Neuronal stem cell (in vitro differentiated cells): Measurements from ENCODE around the gene ATF5.

ENCODE experiments used
- DNase-seq: peaks from one replicate; pipeline ENCODE4 v3.0.0-alpha.2; 2013; ENCODE audit warnings: low spot score
- H2AFZ ChIP-seq: one replicate; pipeline ENCODE4 v1.6.1; 2013; ENCODE audit warnings: mild to moderate bottlenecking, low read length, inconsistent platforms
- H2AK5ac ChIP-seq: 2 replicates; pipeline ENCODE4 v1.6.1; 2013; ENCODE audit warnings: low read depth, mild to moderate bottlenecking, inconsistent platforms, low read length, moderate library complexity, mixed read lengths
- H2BK120ac ChIP-seq: 2 replicates; pipeline ENCODE4 v1.6.1; 2013; ENCODE audit warnings: low read depth, mild to moderate bottlenecking, inconsistent platforms, low read length, moderate library complexity, mixed read lengths
- H2BK12ac ChIP-seq: one replicate; pipeline ENCODE4 v1.6.1; 2013; ENCODE audit warnings: low read length, inconsistent platforms
- H2BK15ac ChIP-seq: 2 replicates; pipeline ENCODE4 v1.6.1; 2013; ENCODE audit warnings: mild to moderate bottlenecking, low read length, inconsistent platforms, mixed read lengths
- H2BK5ac ChIP-seq: one replicate; pipeline ENCODE4 v1.6.1; 2013; ENCODE audit warnings: inconsistent platforms, mild to moderate bottlenecking, low read length, moderate library complexity
- H3K14ac ChIP-seq: one replicate; pipeline ENCODE4 v1.6.1; 2013; ENCODE audit warnings: low read length, inconsistent platforms
- H3K18ac ChIP-seq: 2 replicates; pipeline ENCODE4 v1.6.1; 2013; ENCODE audit warnings: low read length, inconsistent platforms
- H3K23ac ChIP-seq: 2 replicates; pipeline ENCODE4 v1.6.1; 2013; ENCODE audit warnings: low read depth, mild to moderate bottlenecking, mixed read lengths, low read length, inconsistent platforms; ENCODE audit not compliant: poor library complexity
- H3K27ac ChIP-seq: replicated peaks from 3 replicates; pipeline ENCODE4 v1.5.1; 2013; ENCODE audit warnings: low read length, inconsistent platforms
- H3K27me3 ChIP-seq, 3 experiments: 2 replicates each; pipeline ENCODE4 v1.6.1; 2013; ENCODE audit warnings: low read length in 3 of 3, mild to moderate bottlenecking in 2 of 3, inconsistent platforms in 1 of 3, low read depth in 1 of 3, mixed read lengths in 1 of 3, moderate library complexity in 1 of 3; ENCODE audit not compliant: control insufficient read depth in 3 of 3, insufficient read depth in 3 of 3
- H3K36me3 ChIP-seq, 2 donors: replicated peaks in 1 of 2; 2 replicates each; pipeline ENCODE4 v1.6.1; 2013; ENCODE audit warnings: low read length in 2 of 2; ENCODE audit not compliant: control insufficient read depth in 2 of 2, insufficient read depth in 2 of 2
- H3K4ac ChIP-seq: 2 replicates; pipeline ENCODE4 v1.6.1; 2013; ENCODE audit warnings: inconsistent platforms, mild to moderate bottlenecking, low read length, moderate library complexity
- H3K4me1 ChIP-seq, 2 donors: 1 replicate in 1 of 2; 2 replicates in 1 of 2; pipeline ENCODE4 v1.6.1; 2013; ENCODE audit warnings: low read length in 2 of 2, low read depth in 1 of 2; ENCODE audit not compliant: control insufficient read depth in 2 of 2, insufficient read depth in 1 of 2
- H3K4me2 ChIP-seq: one replicate; pipeline ENCODE4 v1.6.1; 2013; ENCODE audit warnings: mild to moderate bottlenecking, low read length, inconsistent platforms; ENCODE audit not compliant: insufficient read depth, poor library complexity, severe bottlenecking
- H3K4me3 ChIP-seq, 2 donors: 2 replicates each; pipeline ENCODE4 v1.5.1; 2013; ENCODE audit warnings: low read length in 2 of 2, mild to moderate bottlenecking in 2 of 2, inconsistent platforms in 1 of 2, moderate library complexity in 1 of 2
- H3K79me1 ChIP-seq: one replicate; pipeline ENCODE4 v1.6.1; 2013; ENCODE audit warnings: low read depth, mild to moderate bottlenecking, inconsistent platforms, low read length, moderate library complexity
- H3K9ac ChIP-seq: one replicate; pipeline ENCODE4 v1.6.1; 2013; ENCODE audit warnings: mild to moderate bottlenecking, low read depth, low read length, inconsistent platforms; ENCODE audit not compliant: poor library complexity
- H3K9me3 ChIP-seq, 2 donors: replicated peaks in 1 of 2; 2 replicates each; pipeline versions ENCODE3 to v1.6.1; 2013; ENCODE audit warnings: low read length in 2 of 2, mild to moderate bottlenecking in 2 of 2, inconsistent platforms in 1 of 2, low read depth in 1 of 2, mixed read lengths in 1 of 2, moderate library complexity in 1 of 2; ENCODE audit not compliant: control insufficient read depth in 2 of 2, insufficient read depth in 1 of 2
- H4K8ac ChIP-seq: one replicate; pipeline ENCODE4 v1.6.1; 2013; ENCODE audit warnings: low read depth, mild to moderate bottlenecking, inconsistent platforms, low read length, moderate library complexity
- H4K91ac ChIP-seq: one replicate; pipeline ENCODE4 v1.6.1; 2013; ENCODE audit warnings: low read length, low read depth, mild to moderate bottlenecking, inconsistent platforms; ENCODE audit not compliant: poor library complexity
- WGBS, 2 donors: extraction: QIAGEN DNeasy Blood & Tissue Kit; methylation state at CpG; one replicate each; pipeline ENCODE4 v1.1.7; 2013; ENCODE audit warnings: missing lambda C conversion rate in 2 of 2, mixed read lengths in 1 of 2; ENCODE audit not compliant: insufficient read length in 2 of 2, insufficient replicate concordance in 1 of 2; ENCODE audit errors: extremely low coverage in 2 of 2; 5-methylcytosine and 5-hydroxymethylcytosine counted together

Gene ATF5

GRCh38 chr19:49881672-49882394 lies 47.2 kb upstream of the ATF5 start:
- Histone ChIP-seq H3K23ac (peak overlapping the region; percentile 14), H2BK120ac (no peak overlapping the region), H3K9me3 (peaks cover 7 to 14% of the 10 kb centered on the region in 2 donors), H3K4ac (no peak overlapping the region), H2AFZ (no peak overlapping the region), H3K18ac (no peak overlapping the region), H3K14ac (no peak overlapping the region), H3K4me3 (no peak overlapping the region), H4K91ac (no peak overlapping the region), H3K9ac (no peak overlapping the region), H3K4me1 (peaks cover 5 to 7% of the 10 kb centered on the region in 2 donors), H2BK5ac (no peak overlapping the region), H3K27ac (no peak overlapping the region), H3K4me2 (no peak overlapping the region), H2BK15ac (no peak overlapping the region), H2AK5ac (no peak overlapping the region), H3K27me3 (no peaks in the 10 kb centered on the region), H3K36me3 (peaks cover 62 to 69% of the 10 kb centered on the region in 2 donors), H4K8ac (no peak overlapping the region), H2BK12ac (no peak overlapping the region), H3K79me1 (peaks cover 13% of the 10 kb centered on the region)
- WGBS, 2 donors = no CpG with 5 or more reads among the region's 31 CpGs
- DNase-seq = no peak

DNA sequence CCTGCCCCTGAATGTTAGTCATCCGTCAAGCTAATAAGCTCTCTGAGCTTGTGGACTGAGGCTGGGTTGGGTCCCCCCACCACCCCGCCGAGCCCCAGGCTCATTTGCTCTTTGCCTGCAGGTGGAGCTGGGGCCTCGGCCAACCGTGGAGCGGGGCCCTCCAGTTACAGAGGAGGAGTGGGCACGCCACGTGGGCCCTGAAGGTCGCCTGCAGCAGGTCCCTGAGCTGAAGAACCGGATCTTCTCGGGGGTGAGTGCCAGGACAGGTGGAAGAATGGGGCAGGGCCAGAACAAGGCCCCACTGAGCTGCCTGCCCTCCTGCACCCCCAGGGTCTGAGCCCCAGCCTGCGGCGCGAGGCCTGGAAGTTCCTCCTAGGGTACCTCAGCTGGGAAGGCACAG lies 46.4 kb upstream of the ATF5 start:
- peaks cover 13% of the 10 kb centered on the region for H3K79me1 ChIP-seq
- H3K27me3 ChIP-seq = no peaks in the 10 kb centered on the region
- no peak overlapping the region for H3K4me2 ChIP-seq
- H2AFZ ChIP-seq = no peak overlapping the region
- H4K91ac ChIP-seq = no peak overlapping the region
- H2BK5ac ChIP-seq = no peak overlapping the region
- H3K36me3 ChIP-seq = peaks cover 65 to 69% of the 10 kb centered on the region in 2 donors
- H2BK12ac ChIP-seq = no peak overlapping the region
- H2BK120ac ChIP-seq = no peak overlapping the region
- H3K27ac ChIP-seq = no peak overlapping the region
- no peak overlapping the region for H3K4me3 ChIP-seq
- no peak overlapping the region for H3K9ac ChIP-seq
- no CpG with 5 or more reads among the region's 14 CpGs for WGBS, 2 donors
- DNase-seq = no peak
- H3K4me1 ChIP-seq = peaks cover 5 to 7% of the 10 kb centered on the region in 2 donors
- H4K8ac ChIP-seq = peak overlapping the region; percentile 23
- peaks cover 7 to 14% of the 10 kb centered on the region in 2 donors for H3K9me3 ChIP-seq
- H3K23ac ChIP-seq = no peak overlapping the region
- H3K18ac ChIP-seq = no peak overlapping the region
- H2AK5ac ChIP-seq = peak overlapping the region; percentile 36
- H3K14ac ChIP-seq = no peak overlapping the region
- H2BK15ac ChIP-seq = no peak overlapping the region
- no peak overlapping the region for H3K4ac ChIP-seq

GRCh38 chr19:49883094-49883493 lies 45.9 kb upstream of the ATF5 start:
- H3K27ac ChIP-seq = no peak overlapping the region
- H2BK12ac ChIP-seq = no peak overlapping the region
- no peak overlapping the region for H2BK15ac ChIP-seq
- H3K4me2 ChIP-seq = no peak overlapping the region
- H4K8ac ChIP-seq = peak overlapping the region; percentile 23
- no CpG with 5 or more reads among the region's 5 CpGs for WGBS, 2 donors
- peaks cover 4 to 7% of the 10 kb centered on the region in 2 donors for H3K4me1 ChIP-seq
- peaks cover 13% of the 10 kb centered on the region for H3K79me1 ChIP-seq
- no peak overlapping the region for H3K14ac ChIP-seq
- H3K36me3 ChIP-seq = peaks cover 65 to 69% of the 10 kb centered on the region in 2 donors
- H3K23ac ChIP-seq = no peak overlapping the region
- no peak overlapping the region for H2BK5ac ChIP-seq
- H3K9ac ChIP-seq = no peak overlapping the region
- H2AFZ ChIP-seq = no peak overlapping the region
- H3K18ac ChIP-seq = no peak overlapping the region
- no peak overlapping the region for H3K4ac ChIP-seq
- peaks cover 7 to 14% of the 10 kb centered on the region in 2 donors for H3K9me3 ChIP-seq
- no peak overlapping the region for H3K4me3 ChIP-seq
- H3K27me3 ChIP-seq = no peaks in the 10 kb centered on the region
- peak overlapping the region; percentile 36 for H2AK5ac ChIP-seq
- no peak overlapping the region for H2BK120ac ChIP-seq
- H4K91ac ChIP-seq = no peak overlapping the region
- DNase-seq = no peak

- Histone ChIP-seq H3K4me3 (no peak overlapping the region), H2AFZ (no peak overlapping the region), H4K8ac (no peak overlapping the region), H3K27me3 (peaks cover 0 to under 1% (median 0%) of the 10 kb centered on the region in 3 experiments), H3K4ac (no peak overlapping the region), H2BK120ac (no peak overlapping the region), H3K4me2 (no peak overlapping the region), H3K14ac (no peak overlapping the region), H3K79me1 (peaks cover 9% of the 10 kb centered on the region), H2AK5ac (no peak overlapping the region), H3K27ac (no peak overlapping the region), H3K9me3 (peaks cover 7 to 14% of the 10 kb centered on the region in 2 donors), H2BK12ac (no peak overlapping the region), H2BK5ac (no peak overlapping the region), H3K36me3 (peaks cover 62 to 64% of the 10 kb centered on the region in 2 donors), H2BK15ac (no peak overlapping the region), H3K9ac (no peak overlapping the region), H3K18ac (no peak overlapping the region), H3K4me1 (no peaks in the 10 kb centered on the region), H3K23ac (no peak overlapping the region), H4K91ac (no peak overlapping the region)
- WGBS, 2 donors = no CpG with 5 or more reads among the region's 18 CpGs
- DNase-seq = no peak
Observed at GRCh38 chr19:49884109-49884508, 44.9 kb upstream of the ATF5 start.
